Anterior cingulate cortex (tissue), 58 donors: ENCODE measurements around the gene HLA-DMA.

Source experiments
- DNase-seq, 58 donors: peaks; one replicate each; lab custom pipeline; 2025; lab: John Stamatoyannopoulos, UW

The HLA-DMA gene

DNA sequence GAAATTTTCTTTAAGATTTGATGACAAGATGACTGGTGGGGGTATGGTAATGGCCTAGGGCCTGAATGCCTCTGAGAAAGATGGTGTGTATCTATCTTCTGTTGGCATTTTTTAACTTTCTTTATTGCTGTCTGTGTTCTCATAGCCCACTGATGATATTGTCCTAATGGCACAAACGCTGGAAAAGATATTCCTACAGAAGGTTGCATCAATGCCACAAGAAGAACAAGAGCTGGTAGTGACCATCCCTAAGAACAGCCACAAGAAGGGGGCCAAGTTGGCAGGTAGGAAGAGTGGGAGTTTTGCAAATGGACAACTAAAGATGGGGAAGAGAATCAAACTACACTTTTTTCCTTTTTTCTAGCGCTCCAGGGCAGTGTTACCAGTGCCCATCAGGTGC lies 23.0 kb upstream of the HLA-DMA start:
- DNase-seq: no peak

DNA sequence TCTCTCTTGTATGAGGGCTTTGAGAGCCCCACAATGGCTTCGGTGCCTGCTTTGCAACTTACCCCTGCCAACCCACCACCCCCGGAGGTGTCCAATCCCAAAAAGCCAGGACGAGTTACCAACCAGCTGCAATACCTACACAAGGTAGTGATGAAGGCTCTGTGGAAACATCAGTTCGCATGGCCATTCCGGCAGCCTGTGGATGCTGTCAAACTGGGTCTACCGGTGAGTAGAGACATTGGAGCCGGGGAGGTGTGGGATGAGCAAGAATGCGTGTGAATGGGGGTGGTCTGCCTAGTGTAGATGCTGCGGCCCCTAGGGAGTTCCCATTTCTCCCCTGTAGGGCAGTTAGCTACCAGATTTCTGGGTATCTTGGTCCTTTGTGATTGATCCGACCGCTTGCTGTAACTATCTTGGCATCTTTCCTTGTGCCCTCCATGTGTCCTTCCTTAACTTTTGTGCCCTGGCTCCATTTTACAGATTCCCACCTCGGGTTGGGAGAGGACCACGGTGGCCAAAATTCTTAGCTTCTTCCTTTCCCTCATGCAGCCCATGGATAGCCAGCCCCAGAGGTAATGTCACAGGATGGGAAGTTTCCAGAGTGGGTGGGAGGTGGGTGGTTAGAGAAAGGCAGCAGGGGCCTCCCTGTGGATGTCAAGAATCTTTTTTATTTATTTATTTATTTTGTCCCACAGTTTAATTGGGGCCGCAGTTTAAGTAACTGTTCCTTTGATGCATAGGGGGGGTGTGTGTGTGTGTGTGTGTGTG lies 21.8 kb upstream of the HLA-DMA start:
- peak in 1 of 58 donors; percentile 12 for DNase-seq

DNA sequence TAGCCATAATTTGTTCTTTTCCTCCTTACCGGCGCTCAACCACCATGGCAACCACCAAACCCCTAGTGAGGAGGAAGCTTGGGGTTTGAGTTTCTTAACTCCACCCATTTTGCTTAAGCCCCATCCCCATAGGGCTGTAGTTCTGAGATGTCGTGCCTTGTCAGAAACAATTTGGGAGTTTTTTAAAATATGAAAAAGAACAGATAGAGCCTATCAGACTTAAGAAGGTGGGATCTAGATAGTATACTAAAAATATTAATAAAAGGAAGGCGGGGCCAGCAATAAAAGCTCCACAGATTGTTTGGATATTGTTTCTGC lies 21.1 kb upstream of the HLA-DMA start:
- no peak for DNase-seq

DNA sequence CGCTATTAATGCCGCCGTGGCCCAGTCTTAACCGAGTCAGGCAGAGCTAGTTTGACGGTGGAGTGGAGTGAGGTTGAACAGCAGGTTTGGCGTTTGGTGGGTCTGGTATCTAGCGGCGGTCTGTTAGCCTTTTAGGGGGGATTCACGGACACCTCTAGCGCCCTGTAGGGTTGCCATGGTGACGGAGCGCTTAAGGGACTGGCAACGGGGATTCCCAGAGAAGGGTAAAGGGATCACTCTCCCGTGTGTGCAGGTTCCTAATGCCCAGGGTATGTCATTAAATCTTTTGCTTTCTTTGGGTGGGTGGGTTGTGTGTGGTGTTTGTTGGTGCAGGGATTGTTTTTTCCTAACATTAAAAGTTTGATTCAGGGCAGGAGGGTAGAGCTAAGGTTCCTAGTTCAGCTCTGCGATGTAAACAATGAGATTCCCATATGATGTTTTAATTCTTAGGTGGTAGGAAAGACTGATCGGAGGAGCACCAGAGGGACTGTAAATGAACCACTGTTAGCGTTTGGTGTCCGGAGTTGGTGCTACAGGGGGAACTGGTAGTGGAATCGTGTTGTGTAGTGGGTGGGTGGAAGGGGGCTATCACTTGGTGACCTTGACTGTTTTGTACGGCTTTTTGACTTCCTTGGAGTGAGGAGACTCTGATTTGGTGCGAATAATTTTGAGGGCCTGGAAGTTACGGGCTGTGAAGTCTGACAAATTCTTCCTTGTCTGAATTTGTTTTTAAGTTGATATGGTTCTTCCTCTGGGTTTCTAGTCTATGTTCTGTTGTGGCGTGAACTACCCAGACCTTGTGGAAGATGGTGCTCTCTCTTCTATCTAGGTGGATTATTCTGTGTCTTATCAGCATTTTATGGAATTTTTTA lies 20.5 kb upstream of the HLA-DMA start:
- peak in 4 of 58 donors; percentile 15 to 39 (median 32) for DNase-seq

DNA sequence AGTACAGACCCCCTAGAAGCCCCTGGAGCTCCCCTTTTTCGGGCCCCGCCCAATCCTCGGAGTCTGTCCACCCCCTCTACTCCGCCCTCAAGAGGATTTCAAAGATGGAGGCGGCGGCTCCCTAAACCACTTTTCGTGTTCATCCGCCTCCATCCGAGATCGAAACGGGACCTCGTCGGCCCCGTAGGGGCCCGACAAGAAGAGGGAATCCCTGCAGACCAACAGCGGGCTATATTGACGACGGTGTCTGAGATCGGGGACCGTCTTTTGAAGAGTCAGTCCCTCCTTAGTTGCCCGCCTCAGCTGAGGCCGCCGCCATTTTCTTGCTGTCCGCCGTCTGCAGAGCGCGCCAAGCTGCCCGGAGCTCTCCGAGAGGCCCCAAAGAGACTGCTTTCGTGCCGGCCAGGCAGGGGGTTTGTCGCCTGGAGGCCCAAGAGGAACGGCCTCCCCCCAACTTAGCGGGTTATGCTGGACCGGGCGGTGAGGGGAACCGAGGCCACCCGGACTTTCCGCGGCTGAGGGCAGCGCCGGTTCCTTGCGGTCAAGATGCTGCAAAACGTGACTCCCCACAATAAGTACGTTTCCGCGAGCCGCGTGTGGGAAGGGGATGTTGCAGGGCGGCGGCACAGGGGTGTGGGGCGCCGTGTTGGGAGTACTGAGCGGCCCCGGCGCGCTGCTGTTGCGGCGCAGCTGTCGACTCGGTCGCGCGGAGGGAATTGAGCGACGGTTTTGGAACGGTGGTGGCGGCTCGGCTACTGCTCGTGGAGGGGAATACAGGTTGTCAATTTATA lies 19.7 kb upstream of the HLA-DMA start:
- DNase-seq: peak in 18 of 58 donors; percentile 28 to 83 (median 65)

DNA sequence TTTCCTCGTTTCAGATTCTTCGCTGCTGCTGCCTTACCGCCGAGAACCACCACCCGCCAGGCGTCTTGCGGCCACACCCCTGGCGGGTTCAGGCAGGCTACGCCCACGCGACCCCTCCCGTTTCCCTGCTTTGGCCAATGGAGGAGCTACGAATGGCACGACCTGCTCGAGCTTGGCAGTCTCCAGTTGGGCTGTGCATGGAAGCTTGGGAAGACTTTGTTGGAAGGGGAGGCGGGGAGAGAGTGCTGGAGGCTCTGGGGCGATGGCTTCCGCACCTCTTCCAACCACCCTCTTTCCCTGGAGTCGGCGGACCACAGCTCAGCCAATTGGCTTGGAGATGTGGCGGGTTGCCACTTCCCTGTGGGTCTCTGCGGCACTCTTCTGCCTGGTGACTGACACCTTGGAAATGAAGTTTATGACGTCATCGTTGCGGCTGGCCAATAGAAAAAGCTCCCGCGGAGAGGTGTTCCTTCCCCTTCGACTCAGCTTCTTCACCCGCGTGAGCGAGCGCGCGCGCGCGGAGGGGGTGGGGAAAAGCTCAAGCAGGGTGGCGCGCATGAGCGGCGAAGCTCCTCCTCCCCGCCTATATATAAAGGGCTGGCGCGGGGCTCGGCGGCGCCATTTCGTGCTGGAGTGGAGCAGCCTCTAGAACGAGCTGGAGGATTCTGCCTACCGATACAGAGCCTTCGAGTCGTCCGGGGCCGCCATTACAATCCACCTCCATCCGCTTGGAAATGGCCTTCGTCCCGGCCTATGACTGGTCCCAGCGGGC lies 18.9 kb upstream of the HLA-DMA start:
- DNase-seq: peak; percentile 97 to 100 (median 99)

DNA sequence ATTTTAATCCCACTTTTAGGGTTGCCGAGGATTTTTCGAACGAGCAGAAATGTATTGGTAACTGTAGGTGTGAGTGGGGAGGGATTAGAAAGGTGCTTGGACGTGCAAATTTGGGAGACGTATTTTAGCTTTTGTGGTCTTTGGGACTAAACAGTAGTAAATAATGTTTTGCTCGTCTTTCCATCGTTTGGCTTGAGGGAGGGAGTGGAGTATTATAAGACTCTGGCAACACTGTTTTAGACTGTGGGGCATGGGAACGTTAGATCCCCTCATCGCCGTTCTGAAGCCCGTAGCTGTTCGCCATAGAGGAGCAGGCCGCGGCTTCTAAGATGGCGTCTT lies 18.3 kb upstream of the HLA-DMA start:
- DNase-seq: no peak

DNA sequence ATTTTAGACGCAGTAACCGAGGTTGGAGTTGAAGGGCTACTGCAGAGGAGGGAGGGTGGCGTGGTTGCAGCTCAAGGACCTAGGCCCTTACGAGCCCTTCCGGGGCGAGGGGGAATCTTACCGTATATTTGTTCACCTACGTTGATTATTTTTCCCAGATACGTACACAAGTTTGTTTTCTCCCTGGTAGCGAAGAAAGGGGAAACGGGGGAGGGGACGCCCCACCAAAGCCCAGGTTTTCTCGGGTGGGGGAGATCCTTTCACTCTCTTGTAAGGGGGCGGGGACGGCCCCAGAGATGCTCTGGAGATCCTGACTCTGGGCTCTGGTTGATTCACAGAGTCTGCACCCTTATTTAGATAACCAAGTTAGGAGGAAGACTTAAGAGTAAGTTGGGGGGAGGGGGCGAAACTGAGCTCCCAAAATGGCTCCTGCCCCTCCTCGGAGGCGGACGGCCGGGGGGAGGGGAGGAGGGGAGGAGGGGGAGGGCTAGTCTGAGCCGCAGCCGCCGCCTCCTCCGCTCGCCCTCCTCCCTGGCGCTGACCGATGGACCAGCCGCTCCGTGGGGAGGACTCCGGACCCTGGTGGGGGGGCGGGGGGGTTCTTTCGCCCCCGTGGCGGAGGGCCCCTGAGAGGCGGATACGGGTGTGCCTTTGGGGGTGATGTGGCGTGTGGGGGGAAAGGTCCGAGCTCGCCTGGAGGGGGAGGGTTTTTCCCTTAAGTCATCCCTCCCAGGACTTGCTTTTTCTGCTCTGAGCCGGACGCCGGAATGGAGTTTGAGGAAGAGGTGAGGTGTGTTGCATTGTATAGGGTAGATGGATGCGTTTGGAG lies 17.7 kb upstream of the HLA-DMA start:
- DNase-seq: peak in 54 of 58 donors; percentile 25 to 83 (median 72)

DNA sequence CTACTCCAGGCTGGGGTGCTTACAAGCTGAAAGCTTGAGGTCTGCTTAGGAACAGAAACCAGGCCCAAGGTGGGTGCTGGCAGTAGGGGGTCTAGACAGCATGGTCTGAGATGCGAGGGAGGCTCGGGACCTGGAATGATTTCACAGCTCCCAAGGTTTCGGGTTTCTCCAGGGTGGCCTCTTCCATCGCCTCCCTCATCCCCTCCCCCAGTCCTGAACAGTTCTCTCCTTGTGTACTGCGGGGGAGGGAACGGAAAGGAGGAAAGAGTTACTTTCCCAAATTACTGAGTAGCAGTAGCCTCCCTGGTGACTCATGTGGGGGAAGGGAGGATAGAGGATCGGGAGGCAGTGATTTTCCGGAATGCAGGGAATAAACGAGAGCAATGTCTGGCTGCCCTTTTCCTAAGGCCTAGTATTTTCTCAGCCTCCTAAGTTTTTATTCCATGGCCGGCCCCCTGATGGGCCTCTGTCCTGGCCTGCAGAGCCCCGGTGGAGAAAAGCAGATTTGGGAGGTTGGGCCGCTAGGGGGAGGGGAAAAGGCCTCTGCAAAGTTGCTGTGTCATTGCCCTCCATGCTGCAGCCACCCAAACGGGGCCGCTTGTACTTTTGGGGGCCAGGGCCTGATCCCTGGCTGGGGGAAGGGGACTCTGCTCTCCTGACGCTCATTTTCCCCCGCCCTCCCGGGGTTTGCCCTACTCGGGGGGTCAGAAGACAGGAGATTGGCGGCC lies 17.0 kb upstream of the HLA-DMA start:
- DNase-seq: peak in 53 of 58 donors; percentile 38 to 85 (median 68)

DNA sequence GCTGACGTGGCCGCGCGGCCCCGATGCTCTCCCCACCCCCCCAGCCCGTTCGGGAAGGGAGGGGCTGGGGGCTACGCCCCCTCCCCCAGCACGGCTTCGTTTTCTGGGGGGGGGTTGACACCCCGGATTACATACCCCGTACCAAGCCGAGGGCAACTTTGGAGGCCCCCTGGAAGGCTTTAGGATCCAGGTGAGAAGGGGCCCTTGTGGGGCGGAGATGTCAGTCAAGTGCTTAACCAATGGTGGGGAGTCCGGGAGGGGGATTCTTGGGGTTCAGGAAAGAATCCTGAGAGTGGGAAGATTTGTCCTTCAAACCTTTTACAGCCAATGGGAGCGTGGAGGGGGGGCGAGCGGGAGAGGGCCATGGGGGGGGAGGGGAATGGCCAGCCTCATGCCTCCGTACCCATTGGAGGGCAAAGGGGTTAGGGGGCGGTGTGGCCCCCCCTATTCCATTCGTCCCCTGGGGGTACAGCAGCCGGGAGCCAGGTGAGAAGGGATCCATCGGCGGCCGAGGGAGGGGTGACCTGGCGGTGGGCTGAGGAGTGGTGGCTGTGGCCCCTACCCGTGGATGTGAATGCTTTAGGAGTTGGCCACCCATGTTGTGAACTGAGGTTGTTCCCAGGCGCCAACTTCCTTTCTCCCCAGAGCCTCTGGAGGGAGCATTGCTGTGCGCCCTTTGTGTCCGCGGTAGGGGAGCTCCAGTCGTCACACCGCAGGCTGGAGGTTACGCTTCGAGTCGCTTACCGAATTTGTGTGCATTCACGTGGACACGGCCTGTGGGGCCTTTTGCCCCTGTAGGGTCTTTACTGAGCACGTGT lies 16.2 kb upstream of the HLA-DMA start:
- peak in 53 of 58 donors; percentile 54 to 95 (median 82) for DNase-seq

DNA sequence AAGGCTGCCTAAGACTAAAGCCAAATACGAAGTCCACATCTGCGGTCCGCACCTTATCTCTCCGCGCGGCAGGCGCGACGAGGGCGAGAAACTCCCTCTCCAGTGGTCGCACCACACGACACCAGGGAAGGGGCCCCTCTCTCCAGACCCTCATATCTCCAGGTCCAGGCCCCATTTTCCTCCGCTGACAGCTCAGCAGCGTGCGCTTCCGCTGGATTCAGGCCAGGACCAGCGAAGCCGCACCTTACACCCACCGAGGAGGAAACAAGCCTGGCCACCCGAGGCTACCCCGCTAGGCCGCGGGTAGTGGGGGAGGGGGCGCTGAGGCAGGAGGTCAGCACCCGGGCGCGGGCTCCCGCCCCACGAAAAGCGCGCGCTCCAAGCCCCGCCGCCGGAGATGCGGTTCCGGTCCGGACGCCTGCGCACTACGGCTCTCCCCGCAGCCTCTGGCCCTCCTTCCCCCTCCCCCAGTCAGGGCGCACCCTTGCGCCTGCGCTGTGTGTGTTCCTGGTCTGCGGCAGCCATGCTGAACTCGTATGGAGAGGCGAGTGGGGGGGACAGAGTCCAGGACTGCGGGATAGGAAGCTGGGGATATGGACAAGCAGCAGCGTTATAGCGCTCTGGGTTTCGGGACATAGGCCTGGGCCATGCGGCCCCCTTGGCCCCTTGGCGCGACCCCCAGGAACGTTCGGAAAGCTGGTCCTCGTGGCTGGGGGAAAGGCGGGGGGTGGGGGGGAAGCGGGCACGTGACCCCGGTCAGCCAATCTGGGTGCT lies 15.4 kb upstream of the HLA-DMA start, which contains the start of gene BRD2:
Gene BRD2 (plus strand): TSS at position 502 of the 774 bp plus-strand sequence. CDS start 4,305 bp downstream, outside the sequence.
- DNase-seq: peak; percentile 73 to 100 (median 95)

DNA sequence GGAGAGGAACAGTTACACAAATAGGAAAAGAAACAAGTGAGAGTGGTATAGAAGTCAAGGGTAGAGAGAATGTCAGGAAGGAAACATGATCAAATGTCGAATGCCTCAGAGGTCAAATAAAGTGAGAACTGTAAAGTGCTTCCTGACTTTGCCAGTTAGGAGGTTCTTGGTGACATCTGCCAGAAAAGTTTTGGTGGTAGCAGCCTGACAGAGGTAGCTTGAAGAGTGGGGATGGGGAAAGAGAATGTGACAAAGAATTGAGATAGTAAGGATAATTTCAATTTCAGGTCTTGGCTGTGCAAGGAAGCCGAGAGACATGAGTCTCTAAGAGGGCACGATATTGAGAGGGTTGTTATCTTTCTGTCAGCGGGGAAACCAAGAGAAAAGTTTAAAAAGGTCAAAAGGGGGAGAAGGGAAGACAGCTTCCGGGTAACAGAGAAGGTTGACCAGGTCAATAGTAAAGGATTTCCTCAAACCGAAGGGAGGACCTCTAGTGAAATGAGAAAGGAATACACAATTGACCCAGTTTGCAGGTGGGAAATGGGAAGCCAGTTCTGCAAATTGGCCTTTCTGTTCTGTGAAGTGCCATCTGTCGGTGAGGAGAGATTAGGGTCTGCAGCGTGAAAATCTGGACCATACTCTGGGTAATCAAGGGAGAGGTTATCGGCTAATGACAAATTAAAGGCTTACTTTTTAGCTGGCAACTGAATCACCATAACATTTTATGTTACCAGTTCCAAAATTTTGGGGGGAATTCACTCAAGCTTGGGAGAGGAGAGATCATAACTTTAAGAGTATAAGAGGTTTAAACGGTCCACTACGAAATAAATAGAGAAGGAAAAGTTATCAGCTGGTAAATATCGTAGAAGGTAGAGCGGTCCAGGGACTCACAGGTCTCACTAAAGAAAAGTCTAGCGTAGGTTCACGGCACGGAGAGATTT lies 14.5 kb upstream of the HLA-DMA start:
- peak in 21 of 58 donors; percentile 3 to 62 (median 27) for DNase-seq

DNA sequence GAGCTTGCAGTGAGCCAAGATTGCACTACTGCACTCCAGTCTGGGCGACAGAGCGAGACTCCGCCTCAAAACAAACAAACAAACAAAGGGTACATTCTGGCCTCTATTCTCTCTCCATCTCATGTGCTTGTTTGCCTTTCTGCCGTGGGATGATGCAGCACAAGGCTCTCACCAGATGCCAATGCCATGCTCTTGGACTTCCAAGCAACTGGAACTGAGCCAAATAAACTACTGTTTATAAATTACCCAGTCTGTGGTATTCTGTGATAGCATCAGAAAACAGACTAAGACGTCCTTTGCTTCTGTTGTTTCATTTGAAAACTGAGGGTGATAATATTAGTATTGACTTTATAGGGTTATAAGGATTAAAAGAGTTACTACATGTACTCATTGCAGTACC lies 11.9 kb upstream of the HLA-DMA start:
- DNase-seq: no peak

DNA sequence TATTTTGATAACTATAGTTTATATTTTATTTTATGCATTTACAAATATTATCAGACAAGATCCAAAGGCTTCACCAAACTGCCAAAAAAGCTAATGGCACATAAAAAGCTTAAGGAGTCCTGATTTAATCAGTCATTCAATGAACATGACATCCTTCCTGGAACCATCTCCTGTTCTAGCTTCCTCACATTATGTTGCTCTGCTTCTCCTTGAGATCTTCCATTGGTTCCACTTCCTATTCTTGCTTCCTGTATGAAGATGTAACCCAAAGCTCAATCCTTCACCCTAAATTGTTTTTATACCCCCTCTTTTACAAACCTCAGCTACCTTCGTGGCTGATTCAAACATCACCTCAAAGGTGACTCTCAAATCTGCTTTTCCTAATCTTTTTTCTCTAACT lies 11.0 kb upstream of the HLA-DMA start:
- DNase-seq: no peak

DNA sequence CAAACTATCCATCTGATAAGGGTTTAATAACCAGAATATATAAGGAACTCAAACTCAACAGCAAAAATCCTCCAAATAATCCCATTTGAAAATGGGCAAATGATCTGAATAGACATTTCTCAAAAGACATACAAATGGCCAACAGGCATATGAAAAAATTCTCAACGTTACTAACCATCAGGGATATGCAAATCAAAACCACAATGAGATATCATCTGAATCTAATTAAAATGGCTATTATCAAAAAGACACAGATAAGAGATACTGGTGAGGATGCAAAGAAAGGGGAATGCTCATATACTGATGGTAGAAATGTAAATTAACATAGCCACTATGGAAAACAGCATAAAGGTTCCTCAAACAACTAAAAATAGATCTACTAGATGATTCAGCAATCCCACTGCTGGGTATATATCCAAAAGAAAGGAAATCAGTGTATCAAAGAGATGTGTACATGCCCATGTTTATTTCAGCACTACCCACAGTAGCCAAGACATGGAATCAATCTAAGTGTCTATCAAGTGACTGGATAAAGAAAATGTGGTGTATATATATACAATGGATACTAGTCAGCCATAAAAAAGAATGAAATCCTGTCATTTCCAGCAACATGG lies 9.4 kb upstream of the HLA-DMA start:
- no peak for DNase-seq
